ENCODE measurements around the gene PORCN.
"Not testable (repeated sequence)": the region's sequence is repeated elsewhere in the genome, so short reads cannot be mapped to it uniquely, and the experiment has no call there.

Gene PORCN

DNA sequence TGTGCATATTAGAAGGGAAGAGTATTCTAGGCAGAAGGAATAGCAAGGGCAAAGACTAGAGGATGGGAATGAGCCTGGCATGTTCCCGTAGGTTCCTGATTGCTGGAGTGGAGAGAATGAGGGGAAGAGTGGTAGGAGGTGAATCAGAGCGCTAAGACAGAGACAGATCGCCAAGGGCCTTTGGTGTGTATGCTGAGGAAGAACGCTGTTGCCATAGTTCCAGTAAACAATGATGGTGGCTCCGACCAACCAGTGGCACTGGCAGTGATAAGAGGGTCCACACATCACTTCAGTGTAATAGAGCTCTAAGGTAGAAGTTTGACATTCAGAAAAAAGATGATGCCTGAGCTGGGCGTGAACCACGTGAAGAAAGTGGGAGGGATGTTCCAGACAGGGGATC, 31.7 kb downstream of the PORCN start:
- H3K4me3 ChIP-seq (ENCODE audit: low read depth, low read length) = peak overlapping the region; percentile 65
- TF ChIP-seq, protein P1, sequence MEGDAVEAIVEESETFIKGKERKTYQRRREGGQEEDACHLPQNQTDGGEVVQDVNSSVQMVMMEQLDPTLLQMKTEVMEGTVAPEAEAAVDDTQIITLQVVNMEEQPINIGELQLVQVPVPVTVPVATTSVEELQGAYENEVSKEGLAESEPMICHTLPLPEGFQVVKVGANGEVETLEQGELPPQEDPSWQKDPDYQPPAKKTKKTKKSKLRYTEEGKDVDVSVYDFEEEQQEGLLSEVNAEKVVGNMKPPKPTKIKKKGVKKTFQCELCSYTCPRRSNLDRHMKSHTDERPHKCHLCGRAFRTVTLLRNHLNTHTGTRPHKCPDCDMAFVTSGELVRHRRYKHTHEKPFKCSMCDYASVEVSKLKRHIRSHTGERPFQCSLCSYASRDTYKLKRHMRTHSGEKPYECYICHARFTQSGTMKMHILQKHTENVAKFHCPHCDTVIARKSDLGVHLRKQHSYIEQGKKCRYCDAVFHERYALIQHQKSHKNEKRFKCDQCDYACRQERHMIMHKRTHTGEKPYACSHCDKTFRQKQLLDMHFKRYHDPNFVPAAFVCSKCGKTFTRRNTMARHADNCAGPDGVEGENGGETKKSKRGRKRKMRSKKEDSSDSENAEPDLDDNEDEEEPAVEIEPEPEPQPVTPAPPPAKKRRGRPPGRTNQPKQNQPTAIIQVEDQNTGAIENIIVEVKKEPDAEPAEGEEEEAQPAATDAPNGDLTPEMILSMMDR (IDR thresholded peaks at IDR 0.05; ENCODE audit: low read depth, low read length) = no peak
- in situ Hi-C loops (cut with HindIII; ENCODE audit: low sequenced_read_pairs) = no loop called here
- no peak for DNase-seq (ENCODE audit: low read depth, low spot score)

DNA sequence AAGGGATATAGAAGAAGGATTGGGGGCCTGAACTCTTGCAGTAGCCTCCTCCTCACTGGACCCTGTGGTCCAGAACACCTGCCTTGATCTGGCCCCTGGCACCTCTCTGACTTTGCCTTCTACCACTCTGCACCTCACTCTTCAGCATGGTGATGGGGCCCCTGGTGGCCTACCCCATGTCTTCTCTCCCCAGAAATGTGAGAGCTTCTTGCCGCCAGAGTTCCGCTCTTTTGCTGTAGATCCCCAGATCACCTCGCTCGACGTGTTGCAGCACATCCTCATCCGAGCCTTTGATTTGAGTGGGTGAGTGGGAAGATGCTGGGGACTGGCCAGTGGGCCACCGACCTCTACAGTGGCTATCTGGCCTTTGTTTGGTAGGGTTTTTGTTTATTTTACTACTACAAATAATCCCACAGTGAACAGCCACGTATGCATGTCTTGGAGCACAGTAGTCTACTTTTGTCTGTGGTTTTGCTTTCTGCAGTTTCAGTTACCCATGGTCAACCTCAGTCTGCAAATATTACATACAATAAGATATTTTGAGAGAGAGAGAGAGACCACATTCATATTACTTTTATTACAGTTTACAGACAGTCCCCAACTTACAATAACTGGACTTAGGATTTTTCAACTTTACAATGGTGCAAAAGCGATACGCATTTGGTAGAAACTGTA, 32.5 kb downstream of the PORCN start:
- DNase-seq (ENCODE audit: low read depth, low spot score) = no peak
- TF ChIP-seq, protein P1 (IDR thresholded peaks at IDR 0.05; ENCODE audit: low read depth, low read length) = no peak
- H3K4me3 ChIP-seq (ENCODE audit: low read depth, low read length) = no peak overlapping the region
- in situ Hi-C loops (cut with HindIII; ENCODE audit: low sequenced_read_pairs) = no loop called here

DNA sequence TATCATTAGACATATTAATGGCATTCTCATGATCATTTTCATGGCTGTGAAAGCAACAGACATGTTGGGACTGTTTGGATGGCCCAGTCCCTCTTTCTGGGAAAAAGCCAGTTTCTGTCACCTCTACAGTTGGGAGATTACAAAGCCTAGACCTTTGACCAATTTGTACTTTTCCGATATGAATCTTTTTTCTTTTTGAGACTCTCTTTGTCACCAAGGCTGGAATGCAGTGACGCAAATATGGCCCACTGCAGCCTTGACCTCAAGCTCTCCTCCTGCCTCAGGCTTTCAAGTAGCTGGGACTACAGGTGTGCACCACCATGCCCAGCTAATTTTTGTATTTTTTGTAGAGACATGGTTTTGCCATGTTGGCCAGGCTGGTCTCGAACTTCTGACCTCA, 40.1 kb downstream of the PORCN start:
- no peak for DNase-seq (ENCODE audit: low read depth, low spot score)
- in situ Hi-C loops (cut with HindIII; ENCODE audit: low sequenced_read_pairs) = no loop called here
- TF ChIP-seq, protein P1 (IDR thresholded peaks at IDR 0.05; ENCODE audit: low read depth, low read length) = no peak
- no peak overlapping the region for H3K4me3 ChIP-seq (ENCODE audit: low read depth, low read length)

DNA sequence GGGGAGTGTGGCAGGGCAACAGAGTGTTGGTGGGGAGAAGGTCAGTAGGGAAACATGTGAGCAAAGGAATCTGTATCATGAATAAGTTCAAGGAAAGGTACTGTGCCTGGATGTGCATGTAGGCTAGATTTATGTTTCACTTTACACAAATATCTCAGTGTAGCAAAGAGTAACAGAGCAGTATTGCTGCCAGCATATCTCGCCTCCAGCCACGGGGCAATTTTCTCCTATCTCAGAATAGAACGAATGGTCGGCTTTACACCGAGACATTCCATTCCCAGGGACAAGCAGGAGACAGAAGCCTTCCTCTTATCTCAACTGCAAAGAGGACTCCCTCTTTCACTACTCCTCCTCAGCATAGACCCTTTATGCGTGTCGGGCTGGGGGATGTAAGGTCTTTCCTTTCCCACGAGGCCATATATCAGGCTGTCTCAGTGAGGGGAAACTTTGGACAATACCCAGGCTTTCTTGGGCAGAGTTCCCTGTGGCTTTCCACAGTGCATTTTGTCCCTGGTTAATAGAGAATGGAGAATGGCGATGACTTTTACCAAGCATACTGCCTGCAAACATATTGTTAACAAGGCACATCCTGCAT, 47.0 kb downstream of the PORCN start:
- in situ Hi-C loops (cut with HindIII; ENCODE audit: low sequenced_read_pairs); DNase-seq (ENCODE audit: low read depth, low spot score); H3K4me3 ChIP-seq (ENCODE audit: low read depth, low read length): not testable (repeated sequence)

DNA sequence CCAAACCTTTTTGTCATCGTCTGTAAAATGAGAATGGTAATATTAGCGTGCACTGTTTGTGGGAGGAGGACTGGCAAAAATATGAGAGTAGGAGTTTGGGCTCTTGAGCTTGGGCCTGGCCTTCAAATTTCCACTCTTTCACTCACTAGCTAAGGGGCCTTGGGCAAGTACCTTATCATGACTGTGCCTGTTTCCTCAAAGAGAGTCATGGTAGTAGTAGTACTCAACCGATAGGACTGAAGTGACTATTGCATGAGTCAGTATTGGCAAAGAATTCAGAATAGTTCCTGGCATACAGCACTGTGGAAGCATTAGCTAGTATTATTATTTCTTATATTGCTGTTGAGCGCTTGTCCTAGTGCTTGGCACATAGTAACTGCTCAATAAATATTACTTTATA, 49.5 kb downstream of the PORCN start:
- DNase-seq (ENCODE audit: low read depth, low spot score) = peak; percentile 73
- in situ Hi-C loops (cut with HindIII; ENCODE audit: low sequenced_read_pairs) = no loop called here
- TF ChIP-seq, protein P1 (IDR thresholded peaks at IDR 0.05; ENCODE audit: low read depth, low read length) = no peak
- H3K4me3 ChIP-seq (ENCODE audit: low read depth, low read length) = no peak overlapping the region

DNA sequence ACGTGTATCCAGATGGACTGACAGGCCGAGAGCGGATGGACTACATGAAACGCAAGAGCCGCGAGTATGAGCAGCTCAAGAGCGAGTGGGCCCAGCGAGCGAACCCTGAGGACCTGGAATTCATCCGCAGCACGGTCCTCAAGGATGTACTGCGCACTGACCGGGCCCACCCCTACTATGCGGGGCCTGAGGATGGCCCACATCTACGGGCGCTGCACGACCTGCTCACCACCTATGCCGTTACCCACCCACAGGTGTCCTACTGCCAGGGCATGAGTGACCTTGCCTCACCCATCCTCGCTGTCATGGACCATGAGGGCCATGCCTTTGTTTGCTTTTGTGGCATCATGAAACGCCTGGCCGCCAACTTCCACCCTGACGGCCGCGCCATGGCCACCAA, 50.8 kb downstream of the PORCN start:
- TF ChIP-seq, protein P1 (IDR thresholded peaks at IDR 0.05; ENCODE audit: low read depth, low read length) = no peak
- H3K4me3 ChIP-seq (ENCODE audit: low read depth, low read length) = no peak overlapping the region
- DNase-seq (ENCODE audit: low read depth, low spot score) = no peak
- in situ Hi-C loops (cut with HindIII; ENCODE audit: low sequenced_read_pairs) = no loop called here

DNA sequence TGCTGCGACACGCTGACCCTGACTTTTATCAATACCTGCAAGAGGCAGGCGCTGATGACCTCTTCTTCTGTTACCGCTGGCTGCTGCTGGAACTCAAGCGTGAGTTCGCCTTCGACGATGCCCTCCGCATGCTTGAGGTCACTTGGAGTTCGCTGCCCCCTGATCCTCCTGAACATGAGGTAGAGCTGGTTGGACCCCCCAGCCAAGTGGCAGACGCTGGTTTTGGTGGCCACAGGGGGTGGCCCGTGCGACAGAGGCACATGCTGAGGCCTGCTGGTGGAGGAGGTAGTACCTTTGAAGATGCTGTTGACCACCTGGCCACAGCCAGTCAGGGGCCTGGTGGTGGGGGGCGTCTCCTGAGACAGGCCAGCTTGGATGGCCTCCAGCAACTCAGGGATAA, 51.3 kb downstream of the PORCN start:
- no peak overlapping the region for H3K4me3 ChIP-seq (ENCODE audit: low read depth, low read length)
- TF ChIP-seq, protein P1 (IDR thresholded peaks at IDR 0.05; ENCODE audit: low read depth, low read length) = no peak
- no peak for DNase-seq (ENCODE audit: low read depth, low spot score)
- in situ Hi-C loops (cut with HindIII; ENCODE audit: low sequenced_read_pairs) = no loop called here

All from astrocyte of the spinal cord (primary cell).